Activated T-cell treated with anti-CD3 and anti-CD28 coated beads for 4 hours (primary cell): ENCODE measurements around the gene SCAF4.

ENCODE experiments used
- DNase-seq: peaks from one replicate; pipeline ENCODE4 v3.0.0-alpha.2; 2020

SCAF4 gene

GRCh38 chr21:31629972-31630711 lies 101.8 kb downstream of the SCAF4 start:
- DNase-seq, result no peak

- no peak for DNase-seq
Observed at GRCh38 chr21:31624961-31625491, 106.9 kb downstream of the SCAF4 start.

- DNase-seq, result no peak
Observed at GRCh38 chr21:31624181-31624580, 107.7 kb downstream of the SCAF4 start.

- DNase-seq, result no peak
Observed at GRCh38 chr21:31623664-31624063, 108.3 kb downstream of the SCAF4 start.

- DNase-seq, result no peak
Observed at GRCh38 chr21:31622397-31622796, 109.5 kb downstream of the SCAF4 start.
